HCT116 (cell line): Measurements from ENCODE around the gene HSF2BP. TPM values are rescaled to one million over a fixed set of nuclear protein-coding genes. Genes with fewer than 3 reads are reported as not detected.

Source experiments
- ATAC-seq: fragments of 200-7000 bp; cut with Tn5 transposase; 2 replicates; pipeline ENCODE4 v1.9.1; 2020; ENCODE audit warnings: mild to moderate bottlenecking, moderate library complexity
- BruUV-seq: library from RNA; stranded (reverse); fragments of 400-500 nt; replicated peaks from 2 replicates; lab custom pipeline; 2021; lab: Mats Ljungman, UMichigan
- CTCF ChIA-PET: fragments of 300-600 bp; sonication (Branson Sonifier 250); formaldehyde crosslinking; loops from one replicate; lab custom pipeline; 2021; ENCODE audit warnings: antibody characterized with exemption; lab: Charles Lee
- POLR2A ChIA-PET: fragments of 300-600, 350-600 bp; sonication (Branson Sonifier 250); formaldehyde crosslinking; loops from one replicate; lab custom pipeline; 2021; ENCODE audit warnings: antibody characterized with exemption; lab: Charles Lee
- RAD21 ChIA-PET, 2 experiments: fragments of 300-600 bp; sonication (Branson Sonifier 250); formaldehyde crosslinking; loops; one replicate each; lab custom pipeline; 2023; ENCODE audit warnings: low total read pairs in 2 of 2; ENCODE audit not compliant: uncharacterized antibody in 2 of 2, unreplicated experiment in 2 of 2, low non-redundant PET in 1 of 2; lab: Charles Lee
- DNase-seq: peaks from one replicate; pipeline ENCODE4 v3.0.0-alpha.2; 2010; ENCODE audit warnings: low read depth, low spot score
- H2AFZ ChIP-seq: fragments of 200-600 bp; shearing (Covaris generic), sonication (generic); 2 replicates; pipeline ENCODE4 v1.6.1; 2017; ENCODE audit warnings: low read depth, mixed run types, mixed read lengths, antibody characterized with exemption, low read length; ENCODE audit not compliant: poor library complexity, severe bottlenecking
- H3K27ac ChIP-seq: 2 replicates; pipeline ENCODE4 v1.5.1; 2012; ENCODE audit warnings: low read depth, low read length
- H3K27me3 ChIP-seq: fragments of 200-600 bp; sonication (generic); 2 replicates; pipeline ENCODE4 v1.6.1; 2016; ENCODE audit warnings: mixed run types, low read length, mixed read lengths; ENCODE audit not compliant: insufficient read depth
- H3K36me3 ChIP-seq, 2 experiments: fragments of 200-500 bp in 1 of 2; fragments of 200-600 bp in 1 of 2; sonication (Bioruptor generic) in 1 of 2; sonication (generic) in 1 of 2; 2 replicates each; pipeline versions ENCODE4 v1.5.1 to v1.6.1; 2014 to 2016; ENCODE audit warnings: low read length in 2 of 2, inconsistent platforms in 1 of 2, mixed read lengths in 1 of 2, mixed run types in 1 of 2; ENCODE audit not compliant: insufficient read depth in 2 of 2, control insufficient read depth in 1 of 2
- H3K4me1 ChIP-seq, 2 experiments: fragments of 200-600 bp in 1 of 2; sonication (generic) in 1 of 2; 2 replicates each; pipeline versions ENCODE4 v1.5.1 to v1.6.1; 2012 to 2017; ENCODE audit warnings: low read length in 2 of 2, inconsistent platforms in 1 of 2, mild to moderate bottlenecking in 1 of 2, mixed read lengths in 1 of 2, mixed run types in 1 of 2, moderate library complexity in 1 of 2; ENCODE audit not compliant: insufficient read depth in 2 of 2, control insufficient read depth in 1 of 2
- H3K4me2 ChIP-seq: fragments of 200-600 bp; sonication (generic); 2 replicates; pipeline ENCODE4 v1.6.1; 2017; ENCODE audit warnings: mixed run types, low read length, mixed read lengths
- H3K4me3 ChIP-seq, 2 experiments: fragments of 200-600 bp in 1 of 2; sonication (generic) in 1 of 2; replicated peaks in 1 of 2; 2 replicates each; pipeline ENCODE4 v1.5.1; 2011 to 2016; ENCODE audit warnings: low read length in 2 of 2, control low read depth in 1 of 2, low read depth in 1 of 2, mild to moderate bottlenecking in 1 of 2, mixed read lengths in 1 of 2, mixed run types in 1 of 2
- H3K79me2 ChIP-seq: fragments of 200-600 bp; sonication (generic); 2 replicates; pipeline ENCODE4 v1.6.1; 2017; ENCODE audit warnings: mild to moderate bottlenecking, mixed run types, low read length, moderate library complexity, mixed read lengths; ENCODE audit not compliant: insufficient read depth
- H3K9ac ChIP-seq: fragments of 200-600 bp; sonication (generic); 2 replicates; pipeline ENCODE4 v1.6.1; 2016; ENCODE audit warnings: low read length, mixed read lengths
- H3K9me2 ChIP-seq: fragments of 200-600 bp; sonication (generic), shearing (Covaris generic); 2 replicates; pipeline ENCODE4 v1.6.1; 2017; ENCODE audit warnings: mixed run types, mild to moderate bottlenecking, moderate library complexity; ENCODE audit not compliant: insufficient read depth
- H3K9me3 ChIP-seq, 2 experiments: fragments of 200-500 bp in 1 of 2; fragments of 200-600 bp in 1 of 2; sonication (Bioruptor generic) in 1 of 2; sonication (generic) in 1 of 2; 2 replicates each; pipeline ENCODE4 v1.6.1; 2014 to 2017; ENCODE audit warnings: low read length in 2 of 2, mixed read lengths in 2 of 2, inconsistent platforms in 1 of 2, low read depth in 1 of 2, mild to moderate bottlenecking in 1 of 2, mixed run types in 1 of 2, moderate library complexity in 1 of 2; ENCODE audit not compliant: control insufficient read depth in 1 of 2, insufficient read depth in 1 of 2
- H4K20me1 ChIP-seq: fragments of 200-600 bp; sonication (generic), shearing (Covaris generic); 2 replicates; pipeline ENCODE4 v1.6.1; 2017; ENCODE audit warnings: mixed run types, mild to moderate bottlenecking, moderate library complexity; ENCODE audit not compliant: insufficient read depth
- ELF1 ChIP-seq: IDR thresholded peaks from 2 replicates; pipeline ENCODE4 v1.6.1; 2012; ENCODE audit warnings: low read depth, borderline replicate concordance
- EZH2phosphoT487 ChIP-seq: fragments of 200-600 bp; IDR thresholded peaks from 2 replicates; pipeline ENCODE4 v1.6.1; 2018; ENCODE audit warnings: antibody characterized with exemption, borderline replicate concordance
- FOSL1 ChIP-seq: IDR thresholded peaks from 2 replicates; pipeline ENCODE4 v1.6.1; 2012; ENCODE audit warnings: low read depth
- JUND ChIP-seq: IDR thresholded peaks from 2 replicates; pipeline ENCODE4 v1.6.1; 2012
- POLR2A ChIP-seq: IDR thresholded peaks from 2 replicates; pipeline ENCODE4 v1.7.0; 2011; ENCODE audit warnings: borderline replicate concordance; ENCODE audit not compliant: insufficient read depth, insufficient read length; ENCODE audit errors: extremely low read depth
- YY1 ChIP-seq: IDR thresholded peaks from 2 replicates; pipeline ENCODE4 v1.6.1; 2011; ENCODE audit warnings: low read length, low read depth, moderate library complexity, mild to moderate bottlenecking; ENCODE audit not compliant: insufficient replicate concordance; ENCODE audit errors: extremely low read depth
- intact Hi-C: fragments of 100-400 bp; cut with micrococcal nuclease; formaldehyde crosslinking; loops from 2 replicates; pipeline ENCODE4 v1.10.0; 2022
- total RNA-seq: library from RNA; stranded (reverse); gene quantifications from one replicate; pipeline ENCODE4 v1.2.1, GENCODE V29; 2021; ENCODE audit not compliant: unreplicated experiment
- TF ChIP-seq, protein P1 (sequence below), 3 experiments: fragments of 200-600 bp in 1 of 3; sonication (generic) in 1 of 3; IDR thresholded peaks in 2 of 3; conservative IDR thresholded peaks in 1 of 3; 2 replicates each; pipeline ENCODE4 v1.5.1; 2012 to 2017; ENCODE audit warnings: low read depth in 2 of 3, low read length in 2 of 3, antibody characterized with exemption in 1 of 3, borderline replicate concordance in 1 of 3, control low read depth in 1 of 3, mild to moderate bottlenecking in 1 of 3, mixed read lengths in 1 of 3, mixed run types in 1 of 3, moderate library complexity in 1 of 3; ENCODE audit not compliant: insufficient read depth in 1 of 3
- TF ChIP-seq, protein P2 (sequence below): IDR thresholded peaks from 2 replicates; pipeline ENCODE4 v1.6.1; 2012; ENCODE audit warnings: low read depth

The HSF2BP gene
- total RNA-seq, 1 experiment from 2014 or later, result 0.59 TPM

DNA sequence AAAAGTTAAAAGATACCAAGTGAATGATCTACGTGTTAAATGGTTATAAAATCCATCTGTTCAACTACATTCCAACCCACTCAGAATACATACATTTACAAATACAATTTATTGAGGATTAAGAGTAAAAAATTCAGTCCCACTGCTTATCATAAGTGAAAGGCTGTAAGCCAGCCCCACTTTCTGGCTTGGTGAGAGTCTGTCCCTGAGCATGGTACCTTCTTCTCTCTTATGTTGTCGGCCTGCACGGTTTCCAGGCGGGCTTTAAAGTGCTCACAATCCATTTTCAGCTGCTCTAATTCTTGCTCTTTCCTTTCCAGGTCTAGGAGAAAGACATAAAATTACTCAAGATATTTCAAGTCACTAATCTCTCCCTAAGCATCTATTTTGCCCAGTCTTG is 15.2 kb downstream of the HSF2BP start:
- no peak for TF ChIP-seq ELF1
- TF ChIP-seq, protein P1, sequence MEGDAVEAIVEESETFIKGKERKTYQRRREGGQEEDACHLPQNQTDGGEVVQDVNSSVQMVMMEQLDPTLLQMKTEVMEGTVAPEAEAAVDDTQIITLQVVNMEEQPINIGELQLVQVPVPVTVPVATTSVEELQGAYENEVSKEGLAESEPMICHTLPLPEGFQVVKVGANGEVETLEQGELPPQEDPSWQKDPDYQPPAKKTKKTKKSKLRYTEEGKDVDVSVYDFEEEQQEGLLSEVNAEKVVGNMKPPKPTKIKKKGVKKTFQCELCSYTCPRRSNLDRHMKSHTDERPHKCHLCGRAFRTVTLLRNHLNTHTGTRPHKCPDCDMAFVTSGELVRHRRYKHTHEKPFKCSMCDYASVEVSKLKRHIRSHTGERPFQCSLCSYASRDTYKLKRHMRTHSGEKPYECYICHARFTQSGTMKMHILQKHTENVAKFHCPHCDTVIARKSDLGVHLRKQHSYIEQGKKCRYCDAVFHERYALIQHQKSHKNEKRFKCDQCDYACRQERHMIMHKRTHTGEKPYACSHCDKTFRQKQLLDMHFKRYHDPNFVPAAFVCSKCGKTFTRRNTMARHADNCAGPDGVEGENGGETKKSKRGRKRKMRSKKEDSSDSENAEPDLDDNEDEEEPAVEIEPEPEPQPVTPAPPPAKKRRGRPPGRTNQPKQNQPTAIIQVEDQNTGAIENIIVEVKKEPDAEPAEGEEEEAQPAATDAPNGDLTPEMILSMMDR (IDR thresholded peaks at IDR 0.05 in 2 of 3, conservative IDR thresholded peaks at IDR 0.05 in 1 of 3; ENCODE audit: borderline replicate concordance in 1 of 3, insufficient read depth in 1 of 3, low read depth in 2 of 3, low read length in 2 of 3), result no peak
- TF ChIP-seq POLR2A, result no peak
- TF ChIP-seq FOSL1, result no peak
- TF ChIP-seq YY1, result no peak
- TF ChIP-seq EZH2phosphoT487, result no peak
- TF ChIP-seq, protein P2, sequence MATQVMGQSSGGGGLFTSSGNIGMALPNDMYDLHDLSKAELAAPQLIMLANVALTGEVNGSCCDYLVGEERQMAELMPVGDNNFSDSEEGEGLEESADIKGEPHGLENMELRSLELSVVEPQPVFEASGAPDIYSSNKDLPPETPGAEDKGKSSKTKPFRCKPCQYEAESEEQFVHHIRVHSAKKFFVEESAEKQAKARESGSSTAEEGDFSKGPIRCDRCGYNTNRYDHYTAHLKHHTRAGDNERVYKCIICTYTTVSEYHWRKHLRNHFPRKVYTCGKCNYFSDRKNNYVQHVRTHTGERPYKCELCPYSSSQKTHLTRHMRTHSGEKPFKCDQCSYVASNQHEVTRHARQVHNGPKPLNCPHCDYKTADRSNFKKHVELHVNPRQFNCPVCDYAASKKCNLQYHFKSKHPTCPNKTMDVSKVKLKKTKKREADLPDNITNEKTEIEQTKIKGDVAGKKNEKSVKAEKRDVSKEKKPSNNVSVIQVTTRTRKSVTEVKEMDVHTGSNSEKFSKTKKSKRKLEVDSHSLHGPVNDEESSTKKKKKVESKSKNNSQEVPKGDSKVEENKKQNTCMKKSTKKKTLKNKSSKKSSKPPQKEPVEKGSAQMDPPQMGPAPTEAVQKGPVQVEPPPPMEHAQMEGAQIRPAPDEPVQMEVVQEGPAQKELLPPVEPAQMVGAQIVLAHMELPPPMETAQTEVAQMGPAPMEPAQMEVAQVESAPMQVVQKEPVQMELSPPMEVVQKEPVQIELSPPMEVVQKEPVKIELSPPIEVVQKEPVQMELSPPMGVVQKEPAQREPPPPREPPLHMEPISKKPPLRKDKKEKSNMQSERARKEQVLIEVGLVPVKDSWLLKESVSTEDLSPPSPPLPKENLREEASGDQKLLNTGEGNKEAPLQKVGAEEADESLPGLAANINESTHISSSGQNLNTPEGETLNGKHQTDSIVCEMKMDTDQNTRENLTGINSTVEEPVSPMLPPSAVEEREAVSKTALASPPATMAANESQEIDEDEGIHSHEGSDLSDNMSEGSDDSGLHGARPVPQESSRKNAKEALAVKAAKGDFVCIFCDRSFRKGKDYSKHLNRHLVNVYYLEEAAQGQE, result no peak
- no peak for TF ChIP-seq JUND
- BruUV-seq, result no TSS peak
- no peak overlapping the region for H3K4me2 ChIP-seq
- H4K20me1 ChIP-seq, result no peaks in the 10 kb centered on the region
- peaks cover 4 to 9% of the 10 kb centered on the region in 2 experiments; a peak in 3 of 4 replicates for H3K4me1 ChIP-seq
- no peak overlapping the region for H3K27ac ChIP-seq
- no peak overlapping the region for H2AFZ ChIP-seq
- no peak overlapping the region for H3K4me3 ChIP-seq
- H3K9ac ChIP-seq, result no peak overlapping the region
- ChIA-PET CTCF (no interaction called here), RAD21 (no interaction called here), POLR2A (no interaction called here)
- ATAC-seq (no peak), DNase-seq (no peak)
- H3K9me2 ChIP-seq, result no peaks in the 10 kb centered on the region
- no peaks in the 10 kb centered on the region for H3K79me2 ChIP-seq
- no peaks in the 10 kb centered on the region for H3K9me3 ChIP-seq
- intact Hi-C loops, result no loop called here
- H3K27me3 ChIP-seq, result no peaks in the 10 kb centered on the region
- no peaks in the 10 kb centered on the region for H3K36me3 ChIP-seq
